ENCODE measurements around the gene SEPTIN3.

Gene SEPTIN3

GRCh38 chr22:41969110-41969646 is at the start of gene SEPTIN3:
Gene SEPTIN3, plus strand, starts transcription at chr22:41969443. Its CDS starts 2,050 bp downstream, at chr22:41971493.
- no peak within 1 kb of the TSS for H3K4me3 ChIP-seq (ENCODE audit: low read depth, low read length)
- no peak for TF ChIP-seq CTCF (IDR thresholded peaks at IDR 0.05; ENCODE audit: low read depth, low read length)

GRCh38 chr22:41920271-41920976 is 48.8 kb upstream of the SEPTIN3 start:
- H3K4me3 ChIP-seq (ENCODE audit: low read depth, low read length) = no peak overlapping the region

GRCh38 chr22:41922328-41922727 is 46.9 kb upstream of the SEPTIN3 start:
- no peak for TF ChIP-seq CTCF (IDR thresholded peaks at IDR 0.05; ENCODE audit: low read depth, low read length)
- H3K4me3 ChIP-seq (ENCODE audit: low read depth, low read length) = no peak overlapping the region

More at GRCh38 chr22:41920271-41920976, 48.8 kb upstream of the SEPTIN3 start:
- no peak for TF ChIP-seq CTCF (IDR thresholded peaks at IDR 0.05; ENCODE audit: low read depth, low read length)

GRCh38 chr22:41922940-41923594 is 46.2 kb upstream of the SEPTIN3 start:
- no peak for TF ChIP-seq CTCF (IDR thresholded peaks at IDR 0.05; ENCODE audit: low read depth, low read length)
- H3K4me3 ChIP-seq (ENCODE audit: low read depth, low read length) = no peak overlapping the region

GRCh38 chr22:41923595-41924276 is 45.5 kb upstream of the SEPTIN3 start:
- no peak for TF ChIP-seq CTCF (IDR thresholded peaks at IDR 0.05; ENCODE audit: low read depth, low read length)
- H3K4me3 ChIP-seq (ENCODE audit: low read depth, low read length) = no peak overlapping the region

GRCh38 chr22:41925783-41926460 is 43.3 kb upstream of the SEPTIN3 start:
- no peak overlapping the region for H3K4me3 ChIP-seq (ENCODE audit: low read depth, low read length)
- peak; percentile 24 for TF ChIP-seq CTCF (IDR thresholded peaks at IDR 0.05; ENCODE audit: low read depth, low read length)
